Epithelial cell of esophagus (primary cell): ENCODE measurements around the gene ABTB2.

ENCODE experiments used
- DNase-seq: peaks from one replicate; pipeline ENCODE4 v3.0.0; 2010; ENCODE audit warnings: low read depth
- H3K4me3 ChIP-seq: 2 replicates; pipeline ENCODE4 v1.5.1; 2011; ENCODE audit warnings: mild to moderate bottlenecking, low read length, control low read depth
- TF ChIP-seq, protein P1 (sequence below): IDR thresholded peaks from 2 replicates; pipeline ENCODE4 v1.5.1; 2011; ENCODE audit warnings: low read depth, mild to moderate bottlenecking, low read length, control low read depth, inconsistent platforms; ENCODE audit not compliant: insufficient read depth; ENCODE audit errors: missing control alignments

ABTB2 gene

DNA sequence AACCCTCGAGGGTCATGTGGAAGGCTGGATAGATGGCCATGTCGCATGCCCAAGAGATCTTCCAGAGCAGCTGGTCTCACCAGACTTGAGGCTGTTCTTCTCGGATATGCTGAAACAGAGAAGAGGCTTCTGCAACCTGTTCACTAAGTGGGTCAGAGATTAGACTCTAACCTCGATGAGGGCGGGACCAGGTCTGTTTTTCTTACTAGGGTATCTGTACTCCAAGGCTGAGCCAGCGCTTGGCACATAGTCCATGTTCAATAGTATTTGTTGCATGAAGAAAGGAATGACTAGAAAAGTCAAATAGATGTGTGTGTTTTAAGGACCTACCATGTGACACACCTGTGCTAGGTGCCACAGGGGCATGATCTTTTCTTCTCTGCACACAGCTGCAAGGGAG lies 43.6 kb downstream of the ABTB2 start:
- TF ChIP-seq, protein P1, sequence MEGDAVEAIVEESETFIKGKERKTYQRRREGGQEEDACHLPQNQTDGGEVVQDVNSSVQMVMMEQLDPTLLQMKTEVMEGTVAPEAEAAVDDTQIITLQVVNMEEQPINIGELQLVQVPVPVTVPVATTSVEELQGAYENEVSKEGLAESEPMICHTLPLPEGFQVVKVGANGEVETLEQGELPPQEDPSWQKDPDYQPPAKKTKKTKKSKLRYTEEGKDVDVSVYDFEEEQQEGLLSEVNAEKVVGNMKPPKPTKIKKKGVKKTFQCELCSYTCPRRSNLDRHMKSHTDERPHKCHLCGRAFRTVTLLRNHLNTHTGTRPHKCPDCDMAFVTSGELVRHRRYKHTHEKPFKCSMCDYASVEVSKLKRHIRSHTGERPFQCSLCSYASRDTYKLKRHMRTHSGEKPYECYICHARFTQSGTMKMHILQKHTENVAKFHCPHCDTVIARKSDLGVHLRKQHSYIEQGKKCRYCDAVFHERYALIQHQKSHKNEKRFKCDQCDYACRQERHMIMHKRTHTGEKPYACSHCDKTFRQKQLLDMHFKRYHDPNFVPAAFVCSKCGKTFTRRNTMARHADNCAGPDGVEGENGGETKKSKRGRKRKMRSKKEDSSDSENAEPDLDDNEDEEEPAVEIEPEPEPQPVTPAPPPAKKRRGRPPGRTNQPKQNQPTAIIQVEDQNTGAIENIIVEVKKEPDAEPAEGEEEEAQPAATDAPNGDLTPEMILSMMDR = no peak
- no peak overlapping the region for H3K4me3 ChIP-seq
- DNase-seq = no peak

DNA sequence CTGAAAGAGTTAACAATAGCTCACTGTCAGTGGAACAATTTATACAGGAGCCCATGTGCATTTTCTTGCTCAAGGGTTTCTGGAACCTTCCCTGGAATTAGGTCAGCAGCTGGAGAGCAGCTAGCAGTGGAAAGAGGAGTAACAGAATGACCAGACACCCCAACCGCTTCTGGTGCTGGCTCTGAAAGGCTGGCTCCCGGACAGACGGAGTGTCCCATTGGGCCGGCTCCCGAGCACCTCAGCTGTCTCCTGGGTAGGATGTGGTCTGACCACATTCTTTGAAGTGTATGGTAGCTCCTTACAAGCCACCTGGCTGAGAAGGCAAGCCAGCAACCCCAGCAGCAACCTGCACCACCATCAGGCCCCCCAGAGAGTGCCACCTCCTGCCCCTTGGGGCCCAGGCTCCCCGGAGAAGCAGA lies 44.7 kb downstream of the ABTB2 start:
- TF ChIP-seq, protein P1 = no peak
- DNase-seq = no peak
- H3K4me3 ChIP-seq = no peak overlapping the region

DNA sequence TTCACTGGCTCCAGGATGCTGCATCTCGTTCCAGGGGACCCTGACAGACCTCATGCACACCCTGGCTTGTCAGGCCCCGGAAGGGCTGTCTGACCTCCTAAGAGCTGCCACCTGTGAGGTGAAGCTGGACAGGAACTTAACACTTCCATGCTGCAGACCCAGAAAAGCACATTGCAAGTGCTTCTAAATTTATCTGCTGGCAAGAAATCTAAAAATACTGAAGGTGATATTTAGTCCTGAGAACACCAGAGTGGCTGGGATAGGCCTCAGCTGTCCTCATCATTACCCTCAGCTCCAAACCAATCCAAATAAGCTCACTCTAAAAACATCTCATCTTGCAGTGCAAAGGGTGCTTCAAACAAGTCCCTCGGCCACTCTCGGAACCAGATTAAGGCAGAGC lies 46.7 kb downstream of the ABTB2 start:
- TF ChIP-seq, protein P1 = no peak
- no peak overlapping the region for H3K4me3 ChIP-seq
- no peak for DNase-seq

DNA sequence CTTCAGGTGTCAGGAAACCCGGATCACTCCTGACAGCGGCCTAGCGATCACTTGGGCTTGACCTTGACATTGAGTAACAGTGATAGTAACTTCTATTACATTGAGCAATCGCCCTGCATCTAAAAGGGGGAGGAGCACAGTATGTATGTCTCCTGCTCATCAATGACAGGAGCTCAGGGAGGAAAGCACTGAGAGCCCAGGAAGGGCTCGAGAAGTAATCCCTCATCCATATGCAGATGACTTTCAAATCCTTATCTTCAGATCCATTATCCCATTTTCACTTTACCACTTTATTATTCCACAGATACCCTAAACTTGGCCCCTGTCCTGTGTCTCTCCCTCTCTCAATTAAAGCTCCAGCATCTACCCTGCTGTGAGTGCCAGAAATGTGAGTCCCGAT lies 47.8 kb downstream of the ABTB2 start:
- DNase-seq = no peak
- H3K4me3 ChIP-seq = no peak overlapping the region
- TF ChIP-seq, protein P1 = no peak

DNA sequence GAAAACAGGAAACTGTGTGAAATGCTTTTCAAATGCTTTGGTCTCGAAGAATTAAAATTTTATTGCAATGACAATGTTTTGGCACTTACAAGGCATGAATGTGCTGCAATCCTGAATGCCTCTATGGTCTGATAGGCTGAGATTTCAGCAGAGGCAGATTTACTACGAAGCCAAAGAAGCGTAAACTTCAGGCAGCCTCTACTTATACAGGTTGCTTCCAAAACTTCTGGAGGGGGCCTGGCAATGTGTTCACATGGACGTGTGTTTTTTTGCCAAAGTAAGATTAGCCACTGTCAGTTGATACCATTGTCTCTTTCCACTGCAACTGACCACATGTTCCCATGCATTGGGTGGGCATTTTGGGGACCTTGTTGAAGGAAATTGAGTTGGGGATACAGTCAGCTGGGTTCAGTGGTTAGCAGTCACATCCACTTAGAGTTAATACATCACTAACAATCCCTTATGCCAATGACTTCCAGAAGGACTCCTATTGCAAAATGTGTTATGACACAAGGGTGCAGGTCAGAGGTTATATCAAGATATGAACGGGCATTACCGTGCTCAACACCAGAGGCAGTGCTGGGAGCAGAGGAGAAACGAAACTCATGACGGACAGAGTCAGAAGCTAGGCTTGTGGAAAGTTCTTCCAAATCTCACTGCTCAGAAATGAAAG lies 48.8 kb downstream of the ABTB2 start:
- TF ChIP-seq, protein P1 = no peak
- no peak overlapping the region for H3K4me3 ChIP-seq
- DNase-seq = no peak

DNA sequence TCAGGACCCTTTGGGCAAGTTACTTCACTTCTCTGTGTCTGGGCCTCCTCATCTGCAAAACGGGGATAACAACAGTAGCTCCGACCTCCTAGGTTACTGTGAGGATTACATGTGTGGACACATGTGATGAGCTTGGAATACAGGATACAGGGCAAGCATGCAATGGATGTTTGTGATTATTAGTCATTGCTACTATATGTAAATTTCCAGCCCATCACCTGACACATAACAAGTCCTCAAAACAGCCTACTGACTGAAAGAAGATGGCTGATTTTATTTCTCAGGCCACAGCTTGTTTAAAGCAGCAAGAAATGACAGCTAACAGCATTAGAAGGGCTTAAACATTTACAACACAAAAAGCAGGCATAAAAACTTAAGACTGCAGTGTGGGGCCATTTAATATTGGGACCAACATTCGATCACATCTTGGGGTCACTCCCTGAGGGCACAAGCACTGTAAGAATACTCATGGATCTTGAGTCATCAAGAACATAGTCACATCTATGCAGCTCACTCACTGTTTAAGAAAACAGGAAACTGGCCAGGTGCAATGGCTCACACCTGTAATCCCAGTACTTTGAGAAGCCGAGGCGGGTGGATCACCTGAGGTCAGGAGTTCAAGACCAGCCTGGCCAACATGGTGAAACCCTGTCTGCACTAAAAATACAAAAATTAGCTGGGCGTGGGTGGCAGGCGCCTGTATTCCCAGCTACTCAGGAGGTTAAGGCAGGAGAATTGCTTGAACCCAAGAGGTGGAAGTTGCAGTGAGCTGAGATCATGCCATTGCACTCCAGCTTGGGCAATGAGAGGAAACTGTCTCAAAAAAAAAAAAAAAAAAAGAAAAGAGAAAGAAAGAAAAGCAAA lies 49.5 kb downstream of the ABTB2 start:
- H3K4me3 ChIP-seq = no peak overlapping the region
- TF ChIP-seq, protein P1 = no peak
- DNase-seq = peak; percentile 86
